Lung (tissue), 12 donors: ENCODE measurements around the gene NTM. TPM values are rescaled to one million over a fixed set of nuclear protein-coding genes. Genes with fewer than 3 reads are reported as not detected.
A peak's percentile ranks its signal among the peaks of the same experiment; 100 is the strongest.

Experiments
- ATAC-seq: fragments of 200-7000 bp; cut with Tn5 transposase; one replicate; pipeline ENCODE4 v1.9.1; 2020; ENCODE audit warnings: moderate number of reproducible peaks; ENCODE audit not compliant: insufficient read depth, low FRiP score
- DNase-seq, 3 donors: peaks; one replicate each; pipeline ENCODE4 v3.0.0-alpha.2; 2013 to 2017
- H3K27ac ChIP-seq, 2 donors: one replicate each; pipeline ENCODE4 v1.5.1; 2013; ENCODE audit warnings: mild to moderate bottlenecking in 2 of 2, moderate library complexity in 2 of 2, control low read depth in 1 of 2, inconsistent platforms in 1 of 2, low read depth in 1 of 2, low read length in 1 of 2
- H3K27me3 ChIP-seq, 3 donors: one replicate each; pipeline ENCODE4 v1.5.1; 2013; ENCODE audit warnings: low read length in 2 of 3; ENCODE audit not compliant: control insufficient read depth in 3 of 3, insufficient read depth in 3 of 3
- H3K36me3 ChIP-seq, 4 donors: one replicate each; pipeline ENCODE4 v1.5.1; 2013; ENCODE audit warnings: low read length in 4 of 4, mild to moderate bottlenecking in 1 of 4, moderate library complexity in 1 of 4; ENCODE audit not compliant: control insufficient read depth in 4 of 4, insufficient read depth in 4 of 4
- H3K4me1 ChIP-seq, 5 donors: one replicate each; pipeline ENCODE4 v1.5.1; 2013; ENCODE audit warnings: low read length in 5 of 5, mild to moderate bottlenecking in 2 of 5, moderate library complexity in 1 of 5; ENCODE audit not compliant: control insufficient read depth in 5 of 5, insufficient read depth in 5 of 5
- H3K4me3 ChIP-seq: one replicate; pipeline ENCODE4 v1.5.1; 2013; ENCODE audit warnings: mild to moderate bottlenecking, control low read depth, moderate library complexity
- H3K9ac ChIP-seq, 2 donors: one replicate each; pipeline ENCODE4 v1.5.1; 2013; ENCODE audit warnings: low read length in 2 of 2, control low read depth in 1 of 2; ENCODE audit not compliant: insufficient read depth in 1 of 2
- H3K9me3 ChIP-seq, 4 donors: one replicate each; pipeline ENCODE4 v1.5.1; 2013; ENCODE audit warnings: low read length in 3 of 4, mild to moderate bottlenecking in 1 of 4, moderate library complexity in 1 of 4; ENCODE audit not compliant: control insufficient read depth in 4 of 4, insufficient read depth in 3 of 4
- CTCF ChIP-seq: IDR thresholded peaks from 2 replicates; pipeline ENCODE4 v1.5.1; 2012; ENCODE audit warnings: mild to moderate bottlenecking; ENCODE audit errors: control extremely low read depth, extremely low read depth
- WGBS, 2 donors: extraction: QIAGEN DNeasy Blood & Tissue Kit; methylation state at CpG; one replicate each; pipeline ENCODE4 v1.1.7; 2013; 5-methylcytosine and 5-hydroxymethylcytosine counted together
- polyA plus RNA-seq, 2 donors: library from polyadenylated mRNA; stranded (reverse); fragments of 200-250 nt; gene quantifications; one replicate each; pipeline ENCODE4 v1.2.1, GENCODE V29; 2013
- total RNA-seq, 2 donors: library from RNA; depleted of rRNA in 1 of 2; stranded (reverse); fragments of >200 nt in 1 of 2; gene quantifications; one replicate each; pipeline ENCODE4 v1.2.1, GENCODE V29; 2014 to 2021
- donor health status: control.
- donor health status: control.
- donor health status: Bipolar disorder and iron deficiency.
- donor health status: healthy.
- donor health status: DM: yes; HTN: yes; CAD: no.

NTM gene
- total and polyA plus RNA-seq, 4 donors = 0.39 to 30.9 (median 7.2) TPM

DNA sequence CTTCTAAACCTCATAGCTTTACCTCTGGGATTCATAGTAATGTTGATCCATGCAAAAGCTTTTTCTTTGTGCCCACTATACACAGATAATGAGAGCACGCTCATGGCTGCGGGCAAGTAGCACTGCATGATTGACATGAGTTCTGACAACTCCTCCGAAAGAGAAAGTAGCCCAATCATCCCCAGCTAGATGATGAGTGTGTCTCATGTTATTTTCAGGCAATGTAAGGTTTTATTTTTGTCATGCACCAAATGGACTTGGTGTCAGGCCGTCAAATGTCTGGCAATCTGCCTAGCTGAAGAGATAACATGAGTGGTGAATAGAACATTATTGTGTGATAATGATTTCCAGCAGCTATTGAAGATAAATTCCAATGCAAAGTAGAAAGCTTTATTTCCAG is 662.6 kb downstream of the NTM start:
- Histone ChIP-seq H3K9ac (no peak overlapping the region), H3K27me3 (no peaks in the 10 kb centered on the region), H3K9me3 (no peaks in the 10 kb centered on the region), H3K27ac (no peak overlapping the region), H3K4me3 (no peak overlapping the region), H3K36me3 (no peaks in the 10 kb centered on the region), H3K4me1 (peaks cover 0 to 45% (median 1%) of the 10 kb centered on the region in 5 donors)
- no peak for TF ChIP-seq CTCF
- peak; percentile 40 to 78 (median 65) for DNase-seq
- 67 to 76% methylated on average over 4 of the region's 4 CpGs for WGBS, 2 donors
- no peak for ATAC-seq

GRCh38 chr11:132035228-132035627 is 664.8 kb downstream of the NTM start:
- ATAC-seq = no peak
- WGBS, 2 donors = 83 to 90% methylated on average over 4 of the region's 4 CpGs

GRCh38 chr11:132035766-132036165 is 665.4 kb downstream of the NTM start:
- ATAC-seq (no peak), DNase-seq (no peak)
- Histone ChIP-seq H3K9ac (no peak overlapping the region), H3K36me3 (no peaks in the 10 kb centered on the region), H3K4me3 (no peak overlapping the region), H3K9me3 (no peaks in the 10 kb centered on the region), H3K4me1 (peaks cover 0 to 35% (median under 1%) of the 10 kb centered on the region in 5 donors), H3K27ac (no peak overlapping the region), H3K27me3 (no peaks in the 10 kb centered on the region)
- 80 to 92% methylated on average over 4 of the region's 4 CpGs for WGBS, 2 donors
- no peak for TF ChIP-seq CTCF

More at GRCh38 chr11:132035228-132035627, 664.8 kb downstream of the NTM start:
- peaks cover 0 to 37% (median 1%) of the 10 kb centered on the region in 5 donors for H3K4me1 ChIP-seq
- no peaks in the 10 kb centered on the region for H3K9me3 ChIP-seq
- no peak overlapping the region for H3K4me3 ChIP-seq
- no peak for DNase-seq
- no peak overlapping the region for H3K27ac ChIP-seq
- no peak overlapping the region for H3K9ac ChIP-seq
- no peaks in the 10 kb centered on the region for H3K27me3 ChIP-seq
- TF ChIP-seq CTCF = no peak
- no peaks in the 10 kb centered on the region for H3K36me3 ChIP-seq

- Histone ChIP-seq H3K9me3 (no peaks in the 10 kb centered on the region), H3K4me3 (no peak overlapping the region), H3K27me3 (no peaks in the 10 kb centered on the region), H3K9ac (no peak overlapping the region), H3K27ac (no peak overlapping the region), H3K4me1 (peaks cover 0 to 30% (median 0%) of the 10 kb centered on the region in 5 donors), H3K36me3 (no peaks in the 10 kb centered on the region)
- 93 to 99% methylated on average over 2 of the region's 2 CpGs for WGBS, 2 donors
- DNase-seq (no peak), ATAC-seq (no peak)
- TF ChIP-seq CTCF = no peak
These were observed 665.8 kb downstream of the NTM start for GRCh38 chr11:132036220-132036619.
